DND-41 (cell line): ENCODE measurements around the gene LYST.

Experiments used
- CTCF ChIP-seq: IDR thresholded peaks from 2 replicates; pipeline ENCODE4 v1.5.1; 2012; ENCODE audit warnings: borderline replicate concordance, low read length, moderate library complexity, mild to moderate bottlenecking; ENCODE audit not compliant: poor library complexity, severe bottlenecking; ENCODE audit errors: extremely low read depth
- EZH2 ChIP-seq: IDR thresholded peaks from 3 replicates; pipeline ENCODE4 v1.6.1; 2012; ENCODE audit warnings: borderline replicate concordance, low read depth, mild to moderate bottlenecking, moderate library complexity, low read length, inconsistent platforms; ENCODE audit not compliant: severe bottlenecking

GRCh38 chr1:235648407-235648907 lies 218.2 kb downstream of the LYST start:
- TF ChIP-seq CTCF: no peak
- TF ChIP-seq EZH2: no peak
